Cardiac muscle cell (in vitro differentiated cells and primary cell): Measurements from ENCODE around the gene LCLAT1. TPM values are rescaled to one million over a fixed set of nuclear protein-coding genes. Genes with fewer than 3 reads are reported as not detected.
"Not testable (repeated sequence)": the region's sequence is repeated elsewhere in the genome, so short reads cannot be mapped to it uniquely, and the experiment has no call there.

ENCODE experiments used
- DNase-seq, 2 donors: peaks; one replicate each; pipeline versions ENCODE4 v3.0.0 to v3.0.0-alpha.2; 2010 to 2017; ENCODE audit warnings: low read depth in 1 of 2, low spot score in 1 of 2
- H3K27ac ChIP-seq: fragments of 200-600 bp; sonication (generic); 2 replicates; pipeline ENCODE4 v1.5.1; 2016
- H3K27me3 ChIP-seq: fragments of 200-600 bp; sonication (generic); 2 replicates; pipeline ENCODE4 v1.6.0; 2016; ENCODE audit warnings: control low read depth
- H3K36me3 ChIP-seq: fragments of 200-600 bp; sonication (generic); 2 replicates; pipeline ENCODE4 v1.5.1; 2016; ENCODE audit warnings: control low read depth
- H3K4me1 ChIP-seq: fragments of 200-600 bp; sonication (generic); 2 replicates; pipeline ENCODE4 v1.8.1; 2017; ENCODE audit warnings: low read depth, mild to moderate bottlenecking, mixed run types
- H3K4me3 ChIP-seq: fragments of 200-600 bp; sonication (generic); 2 replicates; pipeline ENCODE4 v1.5.1; 2016; ENCODE audit warnings: mild to moderate bottlenecking
- H3K9me3 ChIP-seq: fragments of 200-600 bp; sonication (generic); 2 replicates; pipeline ENCODE4 v1.5.1; 2017; ENCODE audit warnings: low read depth, mild to moderate bottlenecking, control low read depth
- CTCF ChIP-seq: IDR thresholded peaks from 2 replicates; pipeline ENCODE4 v1.5.1; 2012; ENCODE audit warnings: low read depth, mild to moderate bottlenecking, low read length
- polyA plus RNA-seq: library from polyadenylated mRNA; unstranded; fragments of >200 nt; fragmentation: Nextera tagmentation; extraction: Ambion mirVana; gene quantifications from 2 replicates; pipeline ENCODE4 v1.2.1, GENCODE V29; 2016
- total RNA-seq: library from RNA; depleted of rRNA; stranded (reverse); fragments of >200 nt; gene quantifications from 2 replicates; pipeline ENCODE4 v1.2.3, GENCODE V29; 2016

LCLAT1 gene
- total and polyA plus RNA-seq, 2 experiments from 2014 or later, result 19.6 to 25.5 TPM

GRCh38 chr2:30491225-30491624, 44.2 kb downstream of the LCLAT1 start:
- no peak for TF ChIP-seq CTCF
- H3K27ac ChIP-seq, result no peak overlapping the region
- H3K4me3 ChIP-seq, result no peak overlapping the region
- H3K4me1 ChIP-seq, result peaks cover 20% of the 10 kb centered on the region
- H3K27me3 ChIP-seq, result no peaks in the 10 kb centered on the region
- DNase-seq, result no peak
- no peaks in the 10 kb centered on the region for H3K9me3 ChIP-seq
- H3K36me3 ChIP-seq, result no peaks in the 10 kb centered on the region

- H3K27ac ChIP-seq, result no peak overlapping the region
- DNase-seq, result no peak
- TF ChIP-seq CTCF, result no peak
- no peaks in the 10 kb centered on the region for H3K9me3 ChIP-seq
- no peaks in the 10 kb centered on the region for H3K36me3 ChIP-seq
- H3K4me3 ChIP-seq, result no peak overlapping the region
- H3K27me3 ChIP-seq, result no peaks in the 10 kb centered on the region
- peaks cover 19% of the 10 kb centered on the region for H3K4me1 ChIP-seq
These were observed 45.1 kb downstream of the LCLAT1 start for GRCh38 chr2:30492185-30492584.

GRCh38 chr2:30492619-30493018, 45.6 kb downstream of the LCLAT1 start:
- H3K4me1 ChIP-seq, result peaks cover 15% of the 10 kb centered on the region
- no peaks in the 10 kb centered on the region for H3K36me3 ChIP-seq
- no peaks in the 10 kb centered on the region for H3K27me3 ChIP-seq
- no peak overlapping the region for H3K27ac ChIP-seq
- no peaks in the 10 kb centered on the region for H3K9me3 ChIP-seq
- TF ChIP-seq CTCF, result no peak
- no peak overlapping the region for H3K4me3 ChIP-seq
- DNase-seq, result no peak

GRCh38 chr2:30493440-30493839, 46.4 kb downstream of the LCLAT1 start:
- H3K27ac ChIP-seq, result no peak overlapping the region
- no peak for TF ChIP-seq CTCF
- peaks cover 13% of the 10 kb centered on the region for H3K4me1 ChIP-seq
- no peaks in the 10 kb centered on the region for H3K9me3 ChIP-seq
- no peaks in the 10 kb centered on the region for H3K27me3 ChIP-seq
- H3K36me3 ChIP-seq, result no peaks in the 10 kb centered on the region
- DNase-seq, result no peak
- H3K4me3 ChIP-seq, result no peak overlapping the region

GRCh38 chr2:30495896-30496295, 48.9 kb downstream of the LCLAT1 start:
- not testable (repeated sequence) for H3K9me3 ChIP-seq, H3K27me3 ChIP-seq, H3K36me3 ChIP-seq, DNase-seq, H3K27ac ChIP-seq, H3K4me3 ChIP-seq
- peaks cover 13% of the 10 kb centered on the region for H3K4me1 ChIP-seq

GRCh38 chr2:30499681-30500080, 52.6 kb downstream of the LCLAT1 start:
- no peak for TF ChIP-seq CTCF
- no peak for DNase-seq
- H3K4me3 ChIP-seq, result no peak overlapping the region
- H3K4me1 ChIP-seq, result peaks cover 6% of the 10 kb centered on the region
- no peak overlapping the region for H3K27ac ChIP-seq
- H3K9me3 ChIP-seq, result no peaks in the 10 kb centered on the region
- H3K36me3 ChIP-seq, result no peaks in the 10 kb centered on the region
- no peaks in the 10 kb centered on the region for H3K27me3 ChIP-seq
